Measurements from ENCODE around the gene CLBA1.
"Not testable (repeated sequence)": the region's sequence is repeated elsewhere in the genome, so short reads cannot be mapped to it uniquely, and the experiment has no call there.

CLBA1 gene

DNA sequence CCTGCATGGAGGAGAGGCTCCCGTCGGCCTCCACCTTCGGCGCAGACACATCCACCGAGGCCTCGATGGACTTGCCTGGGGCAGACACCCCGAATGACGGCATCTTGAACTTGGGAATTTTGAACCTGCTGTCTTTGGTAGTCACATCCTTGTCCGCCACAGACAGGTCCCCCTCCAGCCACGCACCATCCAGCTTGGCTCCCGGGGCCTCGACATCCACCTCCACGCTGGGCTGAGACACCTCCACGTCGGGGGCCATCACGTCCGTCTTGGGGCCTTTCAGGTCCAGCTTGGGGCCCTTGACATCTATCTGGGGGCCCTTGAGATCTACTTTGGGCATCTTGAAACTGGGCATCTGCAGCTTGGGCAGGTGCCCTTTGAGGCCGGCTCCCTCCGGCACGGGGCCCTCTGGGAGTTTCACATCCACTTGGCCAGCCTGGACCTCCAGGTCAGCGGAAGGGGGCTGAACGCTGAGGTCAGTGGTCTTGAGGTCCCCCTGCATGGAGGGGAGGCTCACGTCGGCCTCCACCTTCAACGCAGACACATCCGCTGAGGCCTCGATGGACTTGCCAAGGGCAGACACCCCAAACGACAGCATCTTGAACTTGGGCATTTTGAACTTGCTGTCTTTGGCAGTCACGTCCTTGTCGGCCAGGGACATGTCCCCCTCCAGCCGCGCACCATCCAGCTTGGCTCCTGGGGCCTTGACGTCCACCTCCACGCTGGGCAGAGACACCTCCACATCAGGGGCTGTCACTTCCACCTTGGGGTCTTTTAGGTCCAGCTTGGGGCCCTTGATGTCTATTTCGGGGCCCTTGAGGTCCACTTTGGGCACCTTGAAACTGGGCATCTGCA is 37.5 kb upstream of the CLBA1 start:
- DNase-seq = not testable (repeated sequence)

DNA sequence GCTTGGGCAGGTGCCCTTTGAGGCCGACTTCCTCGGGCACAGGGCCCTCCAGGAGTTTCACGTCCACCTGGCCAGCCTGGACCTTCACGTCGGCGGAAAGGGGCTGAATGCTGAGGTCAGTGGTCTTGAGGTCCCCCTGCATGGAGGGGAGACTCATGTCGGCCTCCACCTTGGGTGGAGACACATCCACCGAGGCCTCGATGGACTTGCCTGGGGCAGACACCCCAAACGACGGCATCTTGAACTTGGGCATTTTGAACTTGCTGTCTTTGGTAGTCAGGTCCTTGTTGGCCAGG is 36.9 kb upstream of the CLBA1 start:
- no peak for DNase-seq

DNA sequence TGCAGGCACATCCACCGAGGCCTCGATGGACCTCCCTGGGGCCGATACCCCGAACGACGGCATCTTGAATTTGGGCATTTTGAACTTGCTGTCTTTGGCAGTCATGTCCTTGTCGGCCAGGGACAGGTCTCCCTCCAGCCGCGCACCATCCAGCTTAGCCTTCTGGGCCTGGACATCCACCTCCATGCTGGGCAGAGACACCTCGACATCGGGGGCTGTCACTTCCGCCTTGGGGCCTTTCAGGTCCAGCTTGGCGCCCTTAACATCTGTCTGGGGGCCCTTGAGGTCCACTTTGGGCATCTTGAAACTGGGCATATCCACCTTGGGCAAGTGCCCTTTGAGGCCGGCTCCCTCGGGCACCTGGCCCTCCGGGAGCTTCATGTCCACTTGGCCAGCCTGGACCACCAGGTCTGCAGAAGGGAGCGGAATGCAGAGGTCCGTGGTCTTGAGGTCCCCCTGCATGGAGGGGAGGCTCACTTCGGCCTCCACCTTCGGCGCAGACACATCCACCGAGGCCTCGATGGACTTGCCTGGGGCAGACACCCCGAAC is 36.1 kb upstream of the CLBA1 start:
- DNase-seq = not testable (repeated sequence)

DNA sequence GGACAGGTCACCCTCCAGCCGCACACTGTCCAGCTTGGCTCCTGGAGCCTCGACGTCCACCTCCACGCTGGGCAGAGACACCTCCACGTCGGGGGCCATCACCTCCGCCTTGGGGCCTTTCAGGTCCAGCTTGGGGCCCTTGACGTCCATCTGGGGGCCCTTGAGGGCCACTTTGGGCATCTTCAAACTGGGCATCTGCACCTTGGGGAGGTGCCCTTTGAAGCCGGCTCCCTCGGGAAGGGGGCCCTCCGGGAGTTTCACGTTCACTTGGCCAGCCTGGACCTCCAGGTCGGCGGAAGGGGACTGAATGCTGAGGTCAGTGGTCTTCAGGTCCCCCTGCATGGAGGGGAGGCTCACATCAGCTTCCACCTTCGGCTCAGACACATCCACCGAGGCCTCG is 35.6 kb upstream of the CLBA1 start:
- no peak for DNase-seq

DNA sequence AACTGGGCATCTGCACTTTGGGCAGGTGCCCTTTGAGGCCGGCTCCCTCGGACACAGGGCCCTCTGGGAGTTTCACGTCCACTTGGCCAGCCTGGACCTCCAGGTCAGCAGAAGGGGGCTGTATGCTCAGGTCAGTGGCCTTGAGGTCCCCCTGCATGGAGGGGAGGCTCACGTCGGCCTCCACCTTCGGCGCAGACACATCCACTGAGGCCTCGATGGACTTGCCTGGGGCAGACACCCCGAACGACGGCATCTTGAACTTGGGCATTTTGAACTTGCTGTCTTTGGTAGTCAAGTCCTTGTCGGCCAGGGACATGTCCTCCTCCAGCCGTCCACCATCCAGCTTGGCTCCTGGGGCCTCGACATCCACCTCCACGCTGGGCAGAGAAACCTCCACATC is 34.9 kb upstream of the CLBA1 start:
- not testable (repeated sequence) for DNase-seq

DNA sequence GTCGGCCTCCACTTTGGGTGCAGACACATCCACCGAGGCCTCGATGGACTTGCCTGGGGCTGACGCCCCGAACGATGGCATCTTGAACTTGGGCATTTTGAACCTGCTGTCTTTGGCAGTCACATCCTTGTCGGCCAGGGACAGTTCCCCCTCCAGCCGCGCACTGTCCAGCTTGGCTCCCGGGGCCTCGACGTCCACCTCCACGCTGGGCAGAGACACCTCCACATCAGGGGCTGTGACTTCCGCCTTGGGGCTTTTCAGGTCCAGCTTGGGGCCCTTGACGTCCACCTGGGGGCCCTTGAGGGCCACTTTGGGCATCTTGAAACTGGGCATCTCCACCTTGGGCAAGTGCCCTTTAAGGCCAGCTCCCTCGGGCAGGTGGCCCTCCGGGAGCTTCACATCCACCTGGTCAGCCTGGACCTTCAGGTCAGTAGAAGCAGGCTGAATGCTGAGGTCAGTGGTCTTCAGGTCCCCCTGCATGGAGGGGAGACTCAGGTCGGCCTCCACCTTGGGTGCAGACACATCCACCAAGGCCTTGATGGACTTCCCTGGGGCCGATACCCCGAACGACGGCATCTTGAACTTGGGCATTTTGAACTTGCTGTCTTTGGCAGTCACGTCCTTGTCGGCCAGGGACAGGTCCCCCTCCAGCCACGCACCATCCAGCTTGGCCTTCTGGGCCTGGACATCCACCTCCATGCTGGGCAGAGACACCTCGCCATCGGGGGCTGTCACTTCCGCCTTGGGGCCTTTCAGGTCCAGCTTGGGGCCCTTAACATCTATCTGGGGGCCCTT is 33.5 kb upstream of the CLBA1 start:
- DNase-seq = not testable (repeated sequence)

DNA sequence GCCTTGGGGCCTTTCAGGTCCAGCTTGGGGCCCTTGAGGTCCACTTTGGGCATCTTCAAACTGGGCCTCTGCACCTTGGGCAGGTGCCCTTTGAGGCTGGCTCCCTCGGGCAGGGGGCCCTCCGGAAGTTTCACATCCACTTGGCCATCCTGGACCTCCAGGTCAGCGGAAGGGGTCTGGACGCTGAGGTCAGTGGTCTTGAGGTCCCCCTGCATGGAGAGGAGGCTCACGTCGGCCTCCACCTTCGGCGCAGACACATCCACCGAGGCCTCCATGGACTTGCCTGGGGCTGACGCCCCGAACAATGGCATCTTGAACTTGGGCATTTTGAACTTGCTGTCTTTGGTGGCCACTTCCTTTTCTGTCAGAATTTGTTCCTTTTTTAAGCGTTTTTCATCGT is 32.5 kb upstream of the CLBA1 start:
- no peak for DNase-seq

DNA sequence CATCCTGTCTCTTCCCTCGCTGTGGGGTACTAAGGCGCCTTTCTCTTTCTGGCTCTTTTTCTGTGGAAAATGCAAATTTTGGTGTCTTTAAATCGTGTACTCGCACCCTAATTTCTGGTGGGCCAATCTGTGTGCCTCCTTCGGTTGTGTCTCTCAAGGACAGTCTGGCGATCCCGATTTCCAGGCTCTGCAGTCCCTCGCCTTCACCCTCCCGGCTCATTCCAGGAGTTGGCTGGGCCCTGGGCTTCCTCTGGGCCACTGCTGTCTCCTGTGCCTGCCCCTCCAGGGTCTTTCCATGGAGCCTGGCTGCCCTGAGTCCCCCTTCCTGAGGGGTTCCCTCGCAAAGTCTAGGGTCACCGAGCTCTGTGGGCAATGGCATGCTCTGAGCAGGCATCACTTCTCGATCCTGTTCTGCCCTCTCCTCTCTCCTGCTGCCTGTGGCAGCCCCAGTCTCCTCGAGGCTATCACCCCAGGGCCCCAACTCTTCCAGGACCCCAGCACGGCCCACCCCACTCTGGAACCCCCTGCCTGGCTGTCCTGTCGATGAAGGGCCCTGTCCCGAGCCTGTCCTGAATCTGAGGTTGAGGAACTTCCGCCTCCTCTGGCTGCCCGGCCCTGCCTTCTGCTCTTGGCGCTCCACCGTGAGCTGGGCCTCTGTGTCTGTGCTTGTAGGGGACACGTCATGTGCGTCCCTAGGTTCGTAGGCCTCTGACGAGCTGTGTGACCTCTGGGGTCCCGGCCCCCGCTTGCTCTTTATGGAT is 31.5 kb upstream of the CLBA1 start:
- no peak for DNase-seq

DNA sequence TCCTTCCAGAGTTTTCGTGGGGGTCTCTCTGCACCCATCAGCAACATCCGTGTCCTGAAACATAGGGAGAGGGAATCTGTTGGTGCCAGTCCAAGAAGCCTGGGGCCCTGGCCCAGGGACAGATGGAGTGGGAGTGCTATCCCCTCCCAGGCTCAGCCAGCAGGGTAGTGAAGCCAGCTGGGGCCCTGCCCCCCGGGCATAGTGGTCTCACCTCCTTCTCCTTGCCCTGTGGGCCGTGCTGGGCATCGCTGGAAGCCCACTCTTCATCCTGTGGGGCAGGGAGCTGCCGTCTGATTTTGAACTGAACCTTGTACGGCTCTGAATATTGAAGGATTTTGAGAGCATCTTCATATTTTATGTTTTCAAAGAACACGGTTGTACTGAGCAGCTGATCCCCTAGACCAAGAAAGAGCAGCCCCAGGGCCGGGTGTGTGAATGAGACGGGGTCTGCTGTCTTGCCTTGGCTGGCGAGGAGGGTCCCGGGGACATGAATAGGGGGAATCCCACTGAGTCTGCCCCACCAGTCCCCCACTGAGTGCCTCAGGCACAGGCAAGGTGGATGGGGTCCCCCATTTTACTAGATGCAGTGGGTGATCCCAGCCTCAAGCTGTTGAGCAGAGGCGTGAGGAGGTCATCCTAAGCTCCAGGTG is 30.7 kb upstream of the CLBA1 start:
- no peak for DNase-seq

DNA sequence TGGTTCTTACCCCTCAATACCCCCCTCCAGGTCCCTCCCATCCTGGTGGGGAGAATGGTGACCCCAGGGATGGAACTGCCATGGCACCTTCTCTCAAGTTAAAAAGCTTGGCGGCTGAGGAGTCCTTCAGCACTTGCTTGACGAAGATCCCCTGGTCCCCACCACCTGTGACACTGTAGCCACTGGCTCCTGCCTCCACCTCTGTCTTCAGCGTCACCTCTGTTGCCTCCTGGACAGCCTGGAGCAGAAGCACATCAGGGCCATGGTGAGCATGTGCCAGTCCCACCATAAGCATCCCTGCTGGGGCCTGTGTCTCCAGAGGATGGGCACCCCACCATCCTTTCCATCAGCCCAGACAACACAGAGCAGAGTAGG is 30.2 kb upstream of the CLBA1 start:
- no peak for DNase-seq

DNA sequence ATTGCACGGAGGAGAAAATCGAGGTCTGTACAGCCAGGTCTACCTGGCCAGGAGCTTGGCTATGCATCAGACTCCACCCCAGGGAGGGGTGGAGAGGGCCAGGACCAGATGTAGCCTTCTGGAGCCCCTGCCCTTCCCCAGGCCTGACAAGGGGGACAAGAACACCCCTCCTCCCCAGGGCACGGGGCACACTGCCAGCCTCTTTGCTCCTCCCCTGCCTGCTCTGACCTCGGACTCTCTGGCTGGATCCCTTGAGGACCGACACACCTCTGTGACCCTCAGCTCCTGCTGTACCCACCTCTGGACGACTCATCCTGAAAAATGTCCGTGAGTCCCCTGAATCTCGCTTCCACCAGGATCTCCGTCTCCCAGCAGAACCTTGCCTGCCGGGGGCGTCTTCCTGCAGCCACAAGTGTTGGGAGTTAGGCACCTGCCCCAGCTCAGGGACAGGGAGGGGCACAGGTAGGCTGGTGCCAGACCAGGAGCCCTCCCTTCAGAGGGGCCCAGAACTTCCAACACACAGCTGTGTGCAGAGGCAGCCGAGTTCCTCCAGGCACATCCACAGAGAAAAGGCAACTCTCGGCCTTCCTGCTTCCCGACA is 29.2 kb upstream of the CLBA1 start:
- DNase-seq = no peak

DNA sequence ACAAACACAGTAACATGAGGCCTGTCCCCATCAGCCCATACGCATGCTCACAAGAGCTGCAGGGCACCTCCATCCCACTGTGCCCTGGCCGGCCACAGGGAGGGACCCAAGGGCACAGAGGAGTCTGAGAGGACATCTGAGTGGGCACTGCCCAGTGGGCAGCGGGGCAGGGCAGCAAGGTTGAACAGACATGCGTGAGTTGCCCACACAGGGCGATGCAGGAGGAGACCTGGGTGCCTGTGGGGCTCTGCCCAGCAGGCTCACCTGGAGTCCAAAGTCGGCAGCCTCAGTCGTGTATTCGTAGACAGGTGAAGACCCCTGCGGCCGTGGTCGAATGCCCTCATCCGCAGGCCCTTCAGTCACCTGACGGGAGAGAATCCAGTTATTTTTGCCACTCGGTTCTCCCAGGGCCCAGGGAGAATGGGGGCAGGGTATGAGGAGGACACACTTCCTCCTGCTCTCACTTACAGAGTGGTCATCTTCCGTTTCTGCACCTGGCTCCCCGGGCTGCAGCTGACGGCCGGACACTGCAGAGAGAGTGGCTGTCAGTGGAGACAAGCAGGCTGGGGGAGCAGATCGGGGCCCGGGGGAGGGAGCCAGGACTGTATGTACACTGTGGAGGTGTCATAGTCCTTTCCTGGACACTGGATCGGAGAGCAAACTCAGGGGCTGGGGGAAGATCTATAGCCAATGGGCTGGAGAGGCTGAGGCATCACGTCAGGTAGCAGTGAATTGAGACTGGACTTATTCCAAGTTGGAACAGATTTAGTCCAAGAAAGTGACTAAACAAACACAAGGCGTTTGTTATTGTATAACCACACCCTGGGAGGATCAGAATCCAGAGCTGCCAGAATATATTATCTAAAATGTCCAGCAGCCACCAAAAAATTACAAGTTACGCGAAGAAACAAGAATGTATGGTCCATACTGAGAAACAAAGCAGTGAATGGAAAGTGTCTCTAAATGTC is 28.2 kb upstream of the CLBA1 start:
- DNase-seq = no peak

DNA sequence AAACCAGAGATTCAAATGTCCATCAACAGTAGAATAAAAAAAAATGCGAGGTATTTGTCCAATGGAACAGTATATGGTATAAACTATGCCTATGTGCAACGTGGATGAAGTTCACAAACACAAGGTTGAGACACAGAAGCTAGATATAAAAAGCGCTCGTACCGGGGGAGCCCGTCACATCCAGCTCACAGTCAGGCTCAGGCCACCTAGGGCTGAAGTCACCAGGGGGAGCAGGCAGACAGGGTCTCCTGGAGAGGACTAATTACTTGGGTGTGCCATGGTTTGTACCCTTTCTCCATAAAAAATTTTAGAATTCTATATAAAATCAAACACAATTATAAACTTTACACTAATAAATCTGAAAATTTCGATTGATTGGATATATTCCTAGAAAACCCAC is 21.0 kb upstream of the CLBA1 start:
- DNase-seq = no peak

DNA sequence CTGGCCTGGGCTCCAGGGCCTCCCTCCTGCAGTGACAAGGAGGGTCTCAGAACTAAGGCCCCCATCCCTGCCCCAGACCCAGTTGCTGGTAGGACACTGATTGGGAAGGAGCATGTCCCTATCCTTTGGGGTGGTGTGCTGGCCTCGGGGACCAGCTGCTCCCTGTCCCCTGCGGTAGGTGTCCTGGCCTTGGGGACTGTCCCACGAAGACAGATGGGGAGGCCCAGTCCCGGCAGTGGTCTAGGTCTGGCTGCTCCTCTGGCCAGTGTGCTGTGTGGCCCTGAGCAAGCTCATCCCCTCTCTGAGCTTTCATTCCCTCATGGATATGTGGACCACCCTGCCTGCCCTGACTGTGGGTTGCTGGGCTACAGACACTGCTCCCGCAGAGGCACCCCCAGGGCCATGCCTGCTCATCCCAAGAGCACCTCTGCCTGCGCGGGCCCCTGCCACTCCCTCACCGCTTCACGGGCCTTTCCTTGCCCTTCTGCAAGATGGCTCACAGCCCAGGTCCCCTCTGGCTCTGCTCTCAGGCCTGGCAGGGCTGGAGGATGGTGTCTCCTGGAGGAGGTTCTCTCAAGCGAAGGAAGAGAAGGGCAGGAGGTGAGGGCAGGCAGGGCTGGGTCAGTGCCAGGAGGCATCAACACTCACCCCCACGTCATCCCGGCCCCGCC is 19.9 kb upstream of the CLBA1 start:
- DNase-seq = no peak

DNA sequence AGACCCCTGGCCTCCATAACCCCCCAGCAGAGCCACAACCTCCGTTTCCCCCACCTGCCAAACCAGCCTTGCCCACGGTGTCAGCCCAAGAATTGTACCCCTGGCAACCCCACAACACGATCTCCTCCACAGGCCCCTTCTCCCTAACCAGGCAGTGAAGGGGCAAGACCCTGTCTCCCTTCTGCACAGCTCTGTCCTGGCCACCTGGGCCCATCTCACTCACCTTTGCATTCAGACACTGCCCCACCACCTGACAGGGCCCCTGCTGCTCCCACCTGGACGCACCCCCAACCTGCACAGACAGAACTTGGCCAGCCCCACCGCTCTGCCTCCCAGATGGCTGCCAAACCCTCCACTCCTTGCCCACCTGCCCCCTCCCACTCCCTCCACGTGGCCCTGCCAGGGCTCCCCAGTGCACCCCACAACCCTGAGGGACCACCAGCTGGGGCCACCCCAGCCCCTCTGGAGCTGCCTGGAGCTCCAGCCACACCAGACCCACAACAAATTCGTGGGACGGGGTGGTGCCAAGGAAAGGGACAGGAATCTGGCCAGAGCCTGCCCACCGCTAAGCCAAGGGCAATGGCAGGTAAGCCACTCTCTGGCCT is 19.2 kb upstream of the CLBA1 start:
- DNase-seq = no peak

DNA sequence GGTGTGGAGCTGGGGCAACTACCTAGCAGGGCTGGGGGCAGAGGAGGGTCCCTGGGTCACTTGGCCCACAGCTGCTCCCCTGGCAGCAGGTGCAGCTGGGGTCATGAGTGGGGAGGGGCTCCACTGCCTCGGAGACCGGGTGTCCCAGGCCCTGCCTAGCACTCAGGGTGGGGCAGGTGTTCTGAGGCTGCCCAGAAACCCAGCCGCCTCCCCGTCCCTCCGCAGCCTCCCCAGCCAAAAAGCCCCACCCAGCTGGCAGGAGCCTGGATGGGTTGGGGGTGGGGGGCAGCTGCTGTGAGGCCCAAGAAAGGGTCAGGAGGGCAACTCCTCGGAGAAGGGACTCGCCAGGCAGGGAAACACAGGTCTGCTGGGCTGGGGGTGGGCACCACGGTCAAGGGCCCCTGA is 18.6 kb upstream of the CLBA1 start:
- no peak for DNase-seq

DNA sequence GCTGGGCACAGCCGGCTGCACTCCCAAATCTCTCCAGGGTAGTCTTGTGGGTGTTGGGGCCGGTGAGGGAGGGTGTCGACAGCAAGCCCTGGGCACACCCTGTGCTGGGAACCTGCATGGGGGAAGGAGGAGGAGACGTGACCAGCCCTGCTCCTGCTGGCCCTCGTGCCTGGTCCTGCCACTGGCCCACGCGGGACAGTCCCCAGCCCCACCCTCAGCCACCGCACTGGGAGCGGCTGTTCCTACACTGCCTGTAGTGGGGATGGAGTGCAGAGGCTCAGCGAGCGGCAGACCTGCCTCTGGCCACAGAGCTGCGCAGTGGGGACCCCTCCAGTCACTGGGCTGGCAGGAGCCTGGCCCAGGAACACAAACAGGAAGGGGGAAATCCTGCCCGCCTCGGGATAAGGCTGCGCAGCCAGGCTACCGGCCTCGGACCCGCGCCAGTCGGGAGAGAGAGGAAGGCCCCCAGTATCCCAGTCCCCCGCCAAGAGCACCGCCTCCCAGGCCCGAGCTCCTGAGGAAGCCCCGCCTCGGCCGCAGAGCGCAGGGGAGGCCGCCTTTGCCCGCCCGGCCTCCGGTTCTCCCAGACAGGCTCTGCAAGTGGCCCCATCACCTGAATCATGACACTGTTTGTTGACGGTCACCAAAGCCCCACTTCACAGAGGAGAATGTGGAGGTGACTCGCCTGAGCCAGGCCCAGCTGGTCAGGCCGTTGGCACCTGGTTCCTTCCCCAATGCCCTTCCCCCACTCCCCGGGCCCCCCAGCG is 18.0 kb upstream of the CLBA1 start:
- DNase-seq = no peak

DNA sequence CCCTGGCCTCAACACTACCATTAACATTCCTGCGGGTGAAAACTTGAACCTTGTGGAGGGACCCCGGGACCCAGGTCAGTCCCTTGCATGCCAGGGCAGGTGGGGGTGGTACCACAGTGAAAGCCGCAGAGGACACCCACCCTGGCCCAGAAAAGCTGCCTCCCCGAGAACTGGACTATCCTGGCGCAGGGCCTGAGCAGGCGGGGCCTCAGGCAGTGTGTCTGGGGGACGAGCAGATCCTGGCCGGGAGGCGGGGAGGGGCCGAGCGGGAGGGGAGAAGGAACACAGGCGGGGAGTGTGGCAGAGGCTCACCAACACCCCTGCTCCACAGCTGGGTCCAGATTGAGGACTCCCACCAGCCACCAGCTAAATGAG is 17.4 kb upstream of the CLBA1 start:
- DNase-seq = no peak

All from T-helper 9 cell (primary cell).